Prostate gland (tissue), 2 donors: Measurements from ENCODE around the gene MED16. TPM values are rescaled to one million over a fixed set of nuclear protein-coding genes. Genes with fewer than 3 reads are reported as not detected.
A peak's percentile ranks its signal among the peaks of the same experiment; 100 is the strongest.

Experiments used
- DNase-seq: peaks from one replicate; pipeline ENCODE4 v3.0.0-alpha.2; 2019; ENCODE audit warnings: low spot score
- H3K27ac ChIP-seq, 2 donors: fragments of 200-600 bp; sonication (generic); 2 replicates each; pipeline ENCODE4 v1.5.1; 2017 to 2019
- H3K27me3 ChIP-seq: fragments of 200-600 bp; sonication (generic); replicated peaks from 2 replicates; pipeline ENCODE4 v1.5.1; 2019; ENCODE audit not compliant: insufficient read depth
- H3K36me3 ChIP-seq, 2 donors: fragments of 200-600 bp; sonication (generic); 1 replicate in 1 of 2; 2 replicates in 1 of 2; pipeline versions ENCODE4 v1.5.1 to v1.8.1; 2017 to 2019
- H3K4me1 ChIP-seq: fragments of 200-600 bp; sonication (generic); replicated peaks from 2 replicates; pipeline ENCODE4 v1.5.1; 2019
- H3K4me3 ChIP-seq, 2 donors: fragments of 200-600 bp; sonication (generic); 2 replicates each; pipeline ENCODE4 v1.5.1; 2017 to 2019
- H3K9me3 ChIP-seq: fragments of 200-600 bp; sonication (generic); 2 replicates; pipeline ENCODE4 v1.5.1; 2017
- CTCF ChIP-seq, 4 experiments: fragments of 200-600 bp in 2 of 4; fragments of 450-650 bp in 2 of 4; sonication (generic) in 2 of 4; IDR thresholded peaks; 1 replicate in 3 of 4; 2 replicates in 1 of 4; pipeline ENCODE4 v1.5.1; 2016 to 2019; ENCODE audit warnings: antibody characterized with exemption in 4 of 4, mild to moderate bottlenecking in 2 of 4, moderate library complexity in 2 of 4
- POLR2A ChIP-seq: fragments of 450-650 bp; IDR thresholded peaks from one replicate; pipeline ENCODE4 v1.6.1; 2016; ENCODE audit warnings: antibody characterized with exemption, mild to moderate bottlenecking
- POLR2AphosphoS5 ChIP-seq: sonication (generic); formaldehyde crosslinking; IDR thresholded peaks from one replicate; pipeline ENCODE4 v1.6.1; 2017; ENCODE audit warnings: antibody characterized with exemption
- WGBS: methylation state at CpG from one replicate; pipeline ENCODE4 v1.1.5; 2018; 5-methylcytosine and 5-hydroxymethylcytosine counted together
- intact Hi-C: fragments of 100-400 bp; cut with DNase I; formaldehyde crosslinking; loops from one replicate; pipeline ENCODE4 v1.14.2; 2022
- total RNA-seq, 2 donors: library from RNA; depleted of rRNA; stranded (reverse); fragments of >200 nt; gene quantifications; one replicate each; pipeline ENCODE4 v1.1.0, GENCODE V29; 2016

Gene MED16
- total RNA-seq, 2 donors from 2014 or later: 65.1 to 114 TPM

DNA sequence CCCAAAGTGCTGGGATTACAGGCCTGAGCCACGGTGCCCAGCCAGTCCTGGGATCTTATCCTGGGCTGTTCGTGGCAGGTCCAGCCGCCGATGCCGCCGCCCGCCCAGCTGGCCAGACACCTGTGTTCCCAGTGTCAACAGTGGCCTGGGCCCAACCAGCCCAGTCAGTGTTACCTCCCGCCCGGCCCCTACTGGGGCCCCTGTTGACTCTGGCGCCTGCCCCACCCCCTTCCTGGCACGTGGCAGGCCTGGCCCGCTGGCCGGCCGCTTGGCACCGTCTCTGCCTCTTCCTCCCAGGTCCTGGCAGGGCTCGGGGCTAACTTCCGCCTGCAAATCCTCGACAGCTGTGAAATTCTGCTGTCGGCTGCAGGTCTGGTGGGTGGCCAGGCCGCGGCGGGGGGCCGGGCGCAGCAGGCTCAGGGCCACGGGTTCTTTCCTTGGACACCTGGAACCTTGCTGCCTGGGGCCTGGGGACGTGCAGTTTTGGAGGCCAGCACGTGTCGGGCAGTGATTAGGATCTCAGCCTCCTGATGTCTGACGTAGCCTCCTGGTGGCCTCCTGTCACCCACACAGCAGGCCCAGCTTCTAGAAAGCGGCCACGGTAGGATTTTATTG, 42.0 kb upstream of the MED16 start:
- TF ChIP-seq POLR2AphosphoS5: peak; percentile 96
- TF ChIP-seq POLR2A: no peak
- TF ChIP-seq CTCF (IDR thresholded peaks at IDR 0.05): peak in 1 of 4 experiments; percentile 3
- H3K27me3 ChIP-seq: no peaks in the 10 kb centered on the region
- intact Hi-C loops: no loop called here
- H3K36me3 ChIP-seq: no peaks in the 10 kb centered on the region
- H3K27ac ChIP-seq: peak overlapping the region; percentile 67 to 73
- peaks cover 27% of the 10 kb centered on the region for H3K4me1 ChIP-seq
- DNase-seq: peak; percentile 94
- H3K4me3 ChIP-seq: no peak overlapping the region
- H3K9me3 ChIP-seq: no peaks in the 10 kb centered on the region
- WGBS: 8% methylated on average over 30 of the region's 31 CpGs

GRCh38 chr19:934197-934840, 41.3 kb upstream of the MED16 start:
- intact Hi-C loops: no loop called here
- TF ChIP-seq POLR2A (no peak), CTCF (IDR thresholded peaks at IDR 0.05) (no peak), POLR2AphosphoS5 (no peak)
- Histone ChIP-seq H3K4me1 (peaks cover 27% of the 10 kb centered on the region), H3K36me3 (no peaks in the 10 kb centered on the region), H3K4me3 (no peak overlapping the region), H3K9me3 (no peaks in the 10 kb centered on the region), H3K27ac (peak overlapping the region; percentile 67 to 73), H3K27me3 (no peaks in the 10 kb centered on the region)
- DNase-seq: no peak
- WGBS: 68% methylated on average over 29 of the region's 29 CpGs

DNA sequence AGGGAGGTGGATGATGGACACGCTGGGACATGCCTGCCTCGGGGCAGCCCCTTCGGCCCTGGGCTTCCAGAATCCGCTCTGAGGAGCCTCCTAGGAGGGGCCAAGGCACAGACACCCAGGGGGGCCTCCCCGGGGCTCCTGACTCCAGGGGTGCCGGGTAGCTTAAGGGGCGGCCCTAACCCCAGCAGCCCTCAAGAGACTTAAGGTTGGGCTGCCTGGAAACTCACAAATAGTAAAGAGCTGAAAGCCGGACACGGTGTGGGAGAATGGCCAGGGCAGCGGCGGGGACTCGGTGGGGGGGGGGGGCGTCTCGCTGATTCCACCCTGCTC, 40.5 kb upstream of the MED16 start:
- peaks cover 27% of the 10 kb centered on the region for H3K4me1 ChIP-seq
- no peak for DNase-seq
- WGBS: 34% methylated on average over 13 of the region's 14 CpGs
- no peaks in the 10 kb centered on the region for H3K36me3 ChIP-seq
- H3K9me3 ChIP-seq: no peaks in the 10 kb centered on the region
- no peak overlapping the region for H3K4me3 ChIP-seq
- intact Hi-C loops: no loop called here
- no peak for TF ChIP-seq POLR2AphosphoS5
- TF ChIP-seq CTCF (IDR thresholded peaks at IDR 0.05): no peak
- no peak for TF ChIP-seq POLR2A
- peak overlapping the region; percentile 67 to 73 for H3K27ac ChIP-seq
- no peaks in the 10 kb centered on the region for H3K27me3 ChIP-seq

DNA sequence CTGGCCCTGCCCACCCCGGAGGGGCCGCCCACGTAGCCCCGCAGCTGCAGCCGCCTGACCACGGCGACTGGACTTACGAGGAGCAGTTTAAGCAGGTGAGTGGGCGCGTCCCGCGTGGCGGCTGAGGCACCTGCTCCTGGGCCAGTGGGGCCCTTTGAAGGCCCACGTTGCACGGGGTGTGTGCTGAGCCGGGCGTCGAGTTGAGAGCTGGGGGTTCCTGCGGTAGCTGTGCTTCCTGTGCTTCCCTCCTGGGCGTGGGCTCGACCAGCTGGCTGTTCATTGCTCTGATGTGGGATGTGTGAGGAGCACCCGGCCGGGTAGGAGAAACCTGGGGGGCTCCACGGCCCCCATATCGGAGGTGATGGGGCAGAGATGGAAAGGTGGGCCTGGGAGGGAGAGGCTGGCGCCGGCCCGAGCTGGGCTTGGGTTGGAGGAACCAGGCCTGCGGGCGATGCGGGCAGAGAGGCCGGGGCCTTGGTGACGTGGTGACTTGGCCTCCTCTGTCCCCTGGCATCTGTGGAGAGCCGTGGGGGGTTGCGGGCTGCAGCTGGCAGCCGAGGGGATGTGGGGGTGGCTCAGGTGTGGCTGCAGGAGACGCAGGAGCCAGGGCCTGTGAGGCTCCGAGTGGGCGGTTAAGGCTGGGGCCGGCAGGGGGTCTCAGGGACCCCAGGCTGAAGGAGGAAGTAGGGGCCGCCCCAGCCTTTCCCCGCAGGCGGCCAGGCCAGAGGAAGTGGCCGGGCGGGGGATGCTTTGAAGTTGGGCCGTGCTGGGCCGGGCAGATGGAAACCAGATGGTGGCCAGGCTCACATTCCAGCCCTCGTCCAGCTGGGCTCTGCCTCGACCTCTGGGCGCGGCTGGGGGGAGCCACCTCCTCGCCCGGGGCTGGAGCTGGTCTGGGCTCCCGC, 39.9 kb upstream of the MED16 start:
- WGBS: 50% methylated on average over 54 of the region's 54 CpGs
- DNase-seq: no peak
- Histone ChIP-seq H3K9me3 (no peaks in the 10 kb centered on the region), H3K4me3 (no peak overlapping the region), H3K27me3 (no peaks in the 10 kb centered on the region), H3K27ac (peak overlapping the region; percentile 67 to 73), H3K36me3 (no peaks in the 10 kb centered on the region), H3K4me1 (peaks cover 27% of the 10 kb centered on the region)
- no peak for TF ChIP-seq POLR2A
- peak in 1 of 4 experiments; percentile 13 for TF ChIP-seq CTCF (IDR thresholded peaks at IDR 0.05)
- peak; percentile 19 for TF ChIP-seq POLR2AphosphoS5
- intact Hi-C loops: no loop called here
